ENCODE data around the gene GPR87.

Gene GPR87

GRCh38 chr3:151293127-151293526 lies 23.5 kb downstream of the GPR87 start:
- no peak overlapping the region for H3K18ac ChIP-seq (ENCODE audit: low read length)
- H4K8ac ChIP-seq (ENCODE audit: low read depth, low read length), result no peak overlapping the region
- no peak overlapping the region for H2BK5ac ChIP-seq (ENCODE audit: low read length)
- H4K5ac ChIP-seq (ENCODE audit: low read length), result no peak overlapping the region
- no peaks in the 10 kb centered on the region for H3K79me1 ChIP-seq (ENCODE audit: low read length)
- no peaks in the 10 kb centered on the region for H3K36me3 ChIP-seq (ENCODE audit: control insufficient read depth, insufficient read depth, low read length)
- H3K23ac ChIP-seq (ENCODE audit: low read length), result no peak overlapping the region
- no peaks in the 10 kb centered on the region for H3K4me1 ChIP-seq (ENCODE audit: control insufficient read depth, low read depth, low read length)
- H3K4ac ChIP-seq (ENCODE audit: low read depth, low read length), result no peak overlapping the region
- no peak overlapping the region for H3K9ac ChIP-seq (ENCODE audit: low read length)
- H3K27me3 ChIP-seq (ENCODE audit: insufficient read depth, low read length, poor library complexity), result no peaks in the 10 kb centered on the region
- no peak overlapping the region for H3K4me3 ChIP-seq (ENCODE audit: low read length)
- no peak overlapping the region for H2BK120ac ChIP-seq (ENCODE audit: low read depth, low read length)
- WGBS (ENCODE audit: extremely low coverage, insufficient coverage, low lambda C conversion rate), result no CpG with 5 or more reads among the region's 6 CpGs
- no peak overlapping the region for H3K27ac ChIP-seq (ENCODE audit: low read depth, low read length)
- no peak overlapping the region for H2AK5ac ChIP-seq (ENCODE audit: low read length)
- H3K4me2 ChIP-seq (ENCODE audit: low read length), result no peak overlapping the region
- peak; percentile 54 for DNase-seq
- H2BK15ac ChIP-seq (replicated peaks; ENCODE audit: low read depth), result no peak overlapping the region
- H3K79me2 ChIP-seq (ENCODE audit: control insufficient read depth, insufficient read depth, low read length), result no peaks in the 10 kb centered on the region
- no peak overlapping the region for H3K56ac ChIP-seq (ENCODE audit: low read length)

GRCh38 chr3:151290673-151291072 lies 25.9 kb downstream of the GPR87 start:
- H3K27me3 ChIP-seq (ENCODE audit: insufficient read depth, low read length, poor library complexity), result no peaks in the 10 kb centered on the region
- DNase-seq, result no peak
- WGBS (ENCODE audit: extremely low coverage, insufficient coverage, low lambda C conversion rate), result no CpG with 5 or more reads among the region's 3 CpGs

GRCh38 chr3:151289445-151289844 lies 27.2 kb downstream of the GPR87 start:
- Histone ChIP-seq H3K18ac (ENCODE audit: low read length) (no peak overlapping the region), H4K5ac (ENCODE audit: low read length) (no peak overlapping the region), H3K4me1 (ENCODE audit: control insufficient read depth, low read depth, low read length) (no peaks in the 10 kb centered on the region), H3K4me2 (ENCODE audit: low read length) (no peak overlapping the region), H3K36me3 (ENCODE audit: control insufficient read depth, insufficient read depth, low read length) (no peaks in the 10 kb centered on the region), H4K8ac (ENCODE audit: low read depth, low read length) (no peak overlapping the region), H3K4me3 (ENCODE audit: low read length) (no peak overlapping the region), H2BK5ac (ENCODE audit: low read length) (no peak overlapping the region), H3K23ac (ENCODE audit: low read length) (no peak overlapping the region), H3K4ac (ENCODE audit: low read depth, low read length) (no peak overlapping the region), H2BK120ac (ENCODE audit: low read depth, low read length) (no peak overlapping the region), H2BK15ac (replicated peaks; ENCODE audit: low read depth) (no peak overlapping the region), H3K56ac (ENCODE audit: low read length) (no peak overlapping the region), H2AK5ac (ENCODE audit: low read length) (no peak overlapping the region), H3K27ac (ENCODE audit: low read depth, low read length) (no peak overlapping the region), H3K79me1 (ENCODE audit: low read length) (no peaks in the 10 kb centered on the region), H3K9ac (ENCODE audit: low read length) (no peak overlapping the region), H3K27me3 (ENCODE audit: insufficient read depth, low read length, poor library complexity) (no peaks in the 10 kb centered on the region), H3K79me2 (ENCODE audit: control insufficient read depth, insufficient read depth, low read length) (no peaks in the 10 kb centered on the region)
- WGBS (ENCODE audit: extremely low coverage, insufficient coverage, low lambda C conversion rate), result no CpG with 5 or more reads among the region's 3 CpGs
- no peak for DNase-seq

More at GRCh38 chr3:151290673-151291072, 25.9 kb downstream of the GPR87 start:
- Histone ChIP-seq H3K79me2 (ENCODE audit: control insufficient read depth, insufficient read depth, low read length) (no peaks in the 10 kb centered on the region), H3K9ac (ENCODE audit: low read length) (no peak overlapping the region), H3K4me3 (ENCODE audit: low read length) (no peak overlapping the region), H3K27ac (ENCODE audit: low read depth, low read length) (no peak overlapping the region), H2BK120ac (ENCODE audit: low read depth, low read length) (no peak overlapping the region), H3K79me1 (ENCODE audit: low read length) (no peaks in the 10 kb centered on the region), H3K36me3 (ENCODE audit: control insufficient read depth, insufficient read depth, low read length) (no peaks in the 10 kb centered on the region), H3K4ac (ENCODE audit: low read depth, low read length) (no peak overlapping the region), H3K4me1 (ENCODE audit: control insufficient read depth, low read depth, low read length) (no peaks in the 10 kb centered on the region), H4K5ac (ENCODE audit: low read length) (no peak overlapping the region), H4K8ac (ENCODE audit: low read depth, low read length) (no peak overlapping the region), H3K18ac (ENCODE audit: low read length) (no peak overlapping the region), H2BK5ac (ENCODE audit: low read length) (no peak overlapping the region), H3K56ac (ENCODE audit: low read length) (no peak overlapping the region), H2AK5ac (ENCODE audit: low read length) (no peak overlapping the region), H3K23ac (ENCODE audit: low read length) (no peak overlapping the region), H3K4me2 (ENCODE audit: low read length) (no peak overlapping the region), H2BK15ac (replicated peaks; ENCODE audit: low read depth) (no peak overlapping the region)

GRCh38 chr3:151285940-151286339 lies 30.7 kb downstream of the GPR87 start:
- no peaks in the 10 kb centered on the region for H3K4me1 ChIP-seq (ENCODE audit: control insufficient read depth, low read depth, low read length)
- H3K79me2 ChIP-seq (ENCODE audit: control insufficient read depth, insufficient read depth, low read length), result no peaks in the 10 kb centered on the region
- WGBS (ENCODE audit: extremely low coverage, insufficient coverage, low lambda C conversion rate), result no CpG with 5 or more reads among the region's 1 CpG
- DNase-seq, result no peak
- no peak overlapping the region for H3K4me3 ChIP-seq (ENCODE audit: low read length)
- no peak overlapping the region for H2AK5ac ChIP-seq (ENCODE audit: low read length)
- no peaks in the 10 kb centered on the region for H3K36me3 ChIP-seq (ENCODE audit: control insufficient read depth, insufficient read depth, low read length)
- no peak overlapping the region for H3K27ac ChIP-seq (ENCODE audit: low read depth, low read length)
- H3K18ac ChIP-seq (ENCODE audit: low read length), result no peak overlapping the region
- no peak overlapping the region for H3K9ac ChIP-seq (ENCODE audit: low read length)
- no peak overlapping the region for H2BK15ac ChIP-seq (replicated peaks; ENCODE audit: low read depth)
- no peak overlapping the region for H3K56ac ChIP-seq (ENCODE audit: low read length)
- H3K79me1 ChIP-seq (ENCODE audit: low read length), result no peaks in the 10 kb centered on the region
- H3K27me3 ChIP-seq (ENCODE audit: insufficient read depth, low read length, poor library complexity), result no peaks in the 10 kb centered on the region
- no peak overlapping the region for H4K5ac ChIP-seq (ENCODE audit: low read length)
- H2BK120ac ChIP-seq (ENCODE audit: low read depth, low read length), result no peak overlapping the region
- H3K23ac ChIP-seq (ENCODE audit: low read length), result no peak overlapping the region
- no peak overlapping the region for H3K4me2 ChIP-seq (ENCODE audit: low read length)
- H2BK5ac ChIP-seq (ENCODE audit: low read length), result no peak overlapping the region
- no peak overlapping the region for H3K4ac ChIP-seq (ENCODE audit: low read depth, low read length)
- H4K8ac ChIP-seq (ENCODE audit: low read depth, low read length), result no peak overlapping the region

- Histone ChIP-seq H3K4me1 (ENCODE audit: control insufficient read depth, low read depth, low read length) (no peaks in the 10 kb centered on the region), H2BK5ac (ENCODE audit: low read length) (no peak overlapping the region), H3K9ac (ENCODE audit: low read length) (no peak overlapping the region), H2BK120ac (ENCODE audit: low read depth, low read length) (no peak overlapping the region), H3K23ac (ENCODE audit: low read length) (no peak overlapping the region), H3K4me2 (ENCODE audit: low read length) (no peak overlapping the region), H3K79me2 (ENCODE audit: control insufficient read depth, insufficient read depth, low read length) (no peaks in the 10 kb centered on the region), H3K4ac (ENCODE audit: low read depth, low read length) (no peak overlapping the region), H3K79me1 (ENCODE audit: low read length) (no peaks in the 10 kb centered on the region), H3K27me3 (ENCODE audit: insufficient read depth, low read length, poor library complexity) (no peaks in the 10 kb centered on the region), H4K8ac (ENCODE audit: low read depth, low read length) (no peak overlapping the region), H2AK5ac (ENCODE audit: low read length) (no peak overlapping the region), H3K56ac (ENCODE audit: low read length) (no peak overlapping the region), H3K4me3 (ENCODE audit: low read length) (no peak overlapping the region), H3K36me3 (ENCODE audit: control insufficient read depth, insufficient read depth, low read length) (no peaks in the 10 kb centered on the region), H3K18ac (ENCODE audit: low read length) (no peak overlapping the region), H2BK15ac (replicated peaks; ENCODE audit: low read depth) (no peak overlapping the region), H4K5ac (ENCODE audit: low read length) (no peak overlapping the region), H3K27ac (ENCODE audit: low read depth, low read length) (no peak overlapping the region)
- WGBS (ENCODE audit: extremely low coverage, insufficient coverage, low lambda C conversion rate), result no CpG with 5 or more reads among the region's 5 CpGs
- no peak for DNase-seq
These were observed 32.6 kb downstream of the GPR87 start for GRCh38 chr3:151283907-151284461.

GRCh38 chr3:151283387-151283786 lies 33.2 kb downstream of the GPR87 start:
- no peak overlapping the region for H3K9ac ChIP-seq (ENCODE audit: low read length)
- WGBS (ENCODE audit: extremely low coverage, insufficient coverage, low lambda C conversion rate), result no CpG with 5 or more reads among the region's 4 CpGs
- no peaks in the 10 kb centered on the region for H3K27me3 ChIP-seq (ENCODE audit: insufficient read depth, low read length, poor library complexity)
- no peak overlapping the region for H2BK120ac ChIP-seq (ENCODE audit: low read depth, low read length)
- H3K4me3 ChIP-seq (ENCODE audit: low read length), result no peak overlapping the region
- H3K4me1 ChIP-seq (ENCODE audit: control insufficient read depth, low read depth, low read length), result no peaks in the 10 kb centered on the region
- H3K23ac ChIP-seq (ENCODE audit: low read length), result no peak overlapping the region
- no peak overlapping the region for H4K8ac ChIP-seq (ENCODE audit: low read depth, low read length)
- no peak overlapping the region for H4K5ac ChIP-seq (ENCODE audit: low read length)
- H3K27ac ChIP-seq (ENCODE audit: low read depth, low read length), result no peak overlapping the region
- H3K4me2 ChIP-seq (ENCODE audit: low read length), result no peak overlapping the region
- DNase-seq, result no peak
- H3K4ac ChIP-seq (ENCODE audit: low read depth, low read length), result no peak overlapping the region
- no peak overlapping the region for H2BK5ac ChIP-seq (ENCODE audit: low read length)
- H2AK5ac ChIP-seq (ENCODE audit: low read length), result no peak overlapping the region
- H3K56ac ChIP-seq (ENCODE audit: low read length), result no peak overlapping the region
- no peaks in the 10 kb centered on the region for H3K36me3 ChIP-seq (ENCODE audit: control insufficient read depth, insufficient read depth, low read length)
- no peaks in the 10 kb centered on the region for H3K79me1 ChIP-seq (ENCODE audit: low read length)
- H2BK15ac ChIP-seq (replicated peaks; ENCODE audit: low read depth), result no peak overlapping the region
- no peaks in the 10 kb centered on the region for H3K79me2 ChIP-seq (ENCODE audit: control insufficient read depth, insufficient read depth, low read length)
- no peak overlapping the region for H3K18ac ChIP-seq (ENCODE audit: low read length)

Data from mesendoderm (in vitro differentiated cells).